ENCODE results near the gene ZSCAN9. TPM values are rescaled to one million over a fixed set of nuclear protein-coding genes. Genes with fewer than 3 reads are reported as not detected.

Gene ZSCAN9
- total and polyA plus RNA-seq, 4 donors = 1.3 to 4.8 (median 2.6) TPM

DNA sequence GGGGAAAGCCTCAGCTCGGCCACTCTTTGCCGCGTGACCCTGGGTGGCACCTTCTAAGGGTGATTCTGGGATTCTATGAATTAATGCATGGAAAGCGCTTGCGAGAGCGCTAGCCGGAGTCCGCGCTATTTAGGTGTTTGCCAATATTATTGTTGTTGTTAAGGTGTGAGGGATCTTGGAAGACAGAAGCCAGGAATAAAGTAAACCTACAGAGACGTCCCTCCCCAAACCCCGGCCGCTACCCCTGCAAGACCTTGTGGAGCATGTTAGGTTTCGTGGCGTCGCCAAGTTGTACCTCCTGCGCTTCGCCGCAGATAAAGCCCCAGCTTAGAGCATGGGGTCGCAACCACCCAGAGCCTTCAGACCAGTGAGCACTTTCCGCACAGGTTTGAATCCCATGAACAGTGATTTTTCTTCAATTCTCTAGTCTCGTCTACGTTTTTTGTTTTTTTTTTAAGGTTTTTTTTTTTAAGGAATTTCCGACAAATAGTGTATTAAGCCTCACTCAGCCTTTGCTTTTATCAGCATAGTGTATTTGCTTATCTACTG is 16.9 kb upstream of the ZSCAN9 start:
- 9% methylated on average over 23 of the region's 23 CpGs for WGBS
- DNase-seq (ENCODE audit: low spot score) = no peak
- Histone ChIP-seq H3K9me3 (ENCODE audit: control insufficient read depth in 4 of 4, low read length in 3 of 4) (peaks cover 0 to 34% (median 4%) of the 10 kb centered on the region in 4 donors), H3K27ac (ENCODE audit: low read depth in 1 of 2, low read length in 2 of 2) (no peak overlapping the region), H3K36me3 (ENCODE audit: control insufficient read depth in 4 of 4, insufficient read depth in 3 of 4, low read depth in 1 of 4, low read length in 3 of 4) (no peaks in the 10 kb centered on the region), H3K27me3 (ENCODE audit: control insufficient read depth in 4 of 4, insufficient read depth in 4 of 4, low read length in 3 of 4) (peaks cover 5 to 50% (median 26%) of the 10 kb centered on the region in 4 donors), H3K4me1 (ENCODE audit: control insufficient read depth in 4 of 4, insufficient read depth in 4 of 4, low read length in 3 of 4) (peaks cover 0 to 4% (median 3%) of the 10 kb centered on the region in 4 donors), H3K4me3 (ENCODE audit: low read depth in 1 of 3, low read length in 3 of 3) (peak overlapping the region in 1 of 3 donors; percentile 23), H3K9ac (ENCODE audit: low read depth in 1 of 2, low read length in 2 of 2) (no peak overlapping the region)
- TF ChIP-seq, protein P1, sequence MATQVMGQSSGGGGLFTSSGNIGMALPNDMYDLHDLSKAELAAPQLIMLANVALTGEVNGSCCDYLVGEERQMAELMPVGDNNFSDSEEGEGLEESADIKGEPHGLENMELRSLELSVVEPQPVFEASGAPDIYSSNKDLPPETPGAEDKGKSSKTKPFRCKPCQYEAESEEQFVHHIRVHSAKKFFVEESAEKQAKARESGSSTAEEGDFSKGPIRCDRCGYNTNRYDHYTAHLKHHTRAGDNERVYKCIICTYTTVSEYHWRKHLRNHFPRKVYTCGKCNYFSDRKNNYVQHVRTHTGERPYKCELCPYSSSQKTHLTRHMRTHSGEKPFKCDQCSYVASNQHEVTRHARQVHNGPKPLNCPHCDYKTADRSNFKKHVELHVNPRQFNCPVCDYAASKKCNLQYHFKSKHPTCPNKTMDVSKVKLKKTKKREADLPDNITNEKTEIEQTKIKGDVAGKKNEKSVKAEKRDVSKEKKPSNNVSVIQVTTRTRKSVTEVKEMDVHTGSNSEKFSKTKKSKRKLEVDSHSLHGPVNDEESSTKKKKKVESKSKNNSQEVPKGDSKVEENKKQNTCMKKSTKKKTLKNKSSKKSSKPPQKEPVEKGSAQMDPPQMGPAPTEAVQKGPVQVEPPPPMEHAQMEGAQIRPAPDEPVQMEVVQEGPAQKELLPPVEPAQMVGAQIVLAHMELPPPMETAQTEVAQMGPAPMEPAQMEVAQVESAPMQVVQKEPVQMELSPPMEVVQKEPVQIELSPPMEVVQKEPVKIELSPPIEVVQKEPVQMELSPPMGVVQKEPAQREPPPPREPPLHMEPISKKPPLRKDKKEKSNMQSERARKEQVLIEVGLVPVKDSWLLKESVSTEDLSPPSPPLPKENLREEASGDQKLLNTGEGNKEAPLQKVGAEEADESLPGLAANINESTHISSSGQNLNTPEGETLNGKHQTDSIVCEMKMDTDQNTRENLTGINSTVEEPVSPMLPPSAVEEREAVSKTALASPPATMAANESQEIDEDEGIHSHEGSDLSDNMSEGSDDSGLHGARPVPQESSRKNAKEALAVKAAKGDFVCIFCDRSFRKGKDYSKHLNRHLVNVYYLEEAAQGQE (IDR thresholded peaks at IDR 0.05) = no peak
- TF ChIP-seq FOXA1 (IDR thresholded peaks at IDR 0.05) (no peak), TAF1 (conservative IDR thresholded peaks at IDR 0.05) (no peak), SP1 (IDR thresholded peaks at IDR 0.05) (no peak), HNF4G (IDR thresholded peaks at IDR 0.05) (no peak), NR2F2 (IDR thresholded peaks at IDR 0.05) (no peak), FOXA2 (IDR thresholded peaks at IDR 0.05) (no peak), RAD21 (IDR thresholded peaks at IDR 0.05) (no peak), EGR1 (IDR thresholded peaks at IDR 0.05; ENCODE audit: low read depth in 2 of 2) (no peak), YY1 (IDR thresholded peaks at IDR 0.05) (no peak), JUND (IDR thresholded peaks at IDR 0.05) (no peak), RXRA (IDR thresholded peaks at IDR 0.05) (no peak), HNF4A (conservative IDR thresholded peaks at IDR 0.05) (no peak)
- TF ChIP-seq, protein P2, sequence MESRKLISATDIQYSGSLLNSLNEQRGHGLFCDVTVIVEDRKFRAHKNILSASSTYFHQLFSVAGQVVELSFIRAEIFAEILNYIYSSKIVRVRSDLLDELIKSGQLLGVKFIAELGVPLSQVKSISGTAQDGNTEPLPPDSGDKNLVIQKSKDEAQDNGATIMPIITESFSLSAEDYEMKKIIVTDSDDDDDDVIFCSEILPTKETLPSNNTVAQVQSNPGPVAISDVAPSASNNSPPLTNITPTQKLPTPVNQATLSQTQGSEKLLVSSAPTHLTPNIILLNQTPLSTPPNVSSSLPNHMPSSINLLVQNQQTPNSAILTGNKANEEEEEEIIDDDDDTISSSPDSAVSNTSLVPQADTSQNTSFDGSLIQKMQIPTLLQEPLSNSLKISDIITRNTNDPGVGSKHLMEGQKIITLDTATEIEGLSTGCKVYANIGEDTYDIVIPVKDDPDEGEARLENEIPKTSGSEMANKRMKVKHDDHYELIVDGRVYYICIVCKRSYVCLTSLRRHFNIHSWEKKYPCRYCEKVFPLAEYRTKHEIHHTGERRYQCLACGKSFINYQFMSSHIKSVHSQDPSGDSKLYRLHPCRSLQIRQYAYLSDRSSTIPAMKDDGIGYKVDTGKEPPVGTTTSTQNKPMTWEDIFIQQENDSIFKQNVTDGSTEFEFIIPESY (IDR thresholded peaks at IDR 0.05) = no peak
- TF ChIP-seq, protein P3, sequence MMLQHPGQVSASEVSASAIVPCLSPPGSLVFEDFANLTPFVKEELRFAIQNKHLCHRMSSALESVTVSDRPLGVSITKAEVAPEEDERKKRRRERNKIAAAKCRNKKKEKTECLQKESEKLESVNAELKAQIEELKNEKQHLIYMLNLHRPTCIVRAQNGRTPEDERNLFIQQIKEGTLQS (IDR thresholded peaks at IDR 0.05) = no peak

DNA sequence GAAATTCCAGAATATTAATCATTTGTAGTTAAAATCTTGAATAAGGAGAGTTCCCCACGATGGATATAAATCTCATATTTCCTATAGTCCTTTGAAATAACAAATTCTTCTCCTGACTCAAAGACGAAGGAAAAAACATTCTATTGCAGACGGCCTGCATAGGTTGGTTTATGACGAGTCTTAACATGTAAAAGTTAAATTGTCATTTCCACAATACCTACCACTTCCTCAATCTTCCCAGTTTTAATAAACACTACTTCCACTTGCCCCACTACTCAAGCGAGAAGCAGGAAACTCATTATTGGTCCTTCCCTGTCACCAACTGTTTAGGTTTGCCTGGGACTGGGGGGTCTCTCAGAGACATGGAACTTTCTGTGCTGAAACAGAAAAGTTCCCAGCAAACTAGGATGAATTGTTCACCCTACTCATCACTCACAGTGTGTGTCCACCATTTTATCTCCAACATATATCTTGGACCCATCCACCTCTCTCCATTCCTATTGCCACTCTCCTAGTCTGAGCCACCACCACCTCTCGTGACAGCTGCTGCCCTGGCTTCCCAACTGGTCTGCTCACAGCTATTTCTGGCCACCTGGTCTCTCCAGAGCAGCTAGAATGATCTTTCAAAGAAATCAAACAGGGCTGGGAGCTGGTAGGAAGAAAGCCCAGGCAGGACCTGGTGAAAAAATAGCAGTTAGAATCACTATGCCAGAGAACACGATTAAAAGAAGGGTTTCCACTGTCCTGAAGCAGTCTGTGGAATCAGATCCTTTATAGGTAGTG is 15.1 kb upstream of the ZSCAN9 start:
- H3K9me3 ChIP-seq (ENCODE audit: control insufficient read depth in 4 of 4, low read length in 3 of 4) = peaks cover 0 to 17% (median 4%) of the 10 kb centered on the region in 4 donors
- H3K36me3 ChIP-seq (ENCODE audit: control insufficient read depth in 4 of 4, insufficient read depth in 3 of 4, low read depth in 1 of 4, low read length in 3 of 4) = no peaks in the 10 kb centered on the region
- no peak overlapping the region for H3K9ac ChIP-seq (ENCODE audit: low read depth in 1 of 2, low read length in 2 of 2)
- H3K4me1 ChIP-seq (ENCODE audit: control insufficient read depth in 4 of 4, insufficient read depth in 4 of 4, low read length in 3 of 4) = peaks cover 0 to 4% (median 3%) of the 10 kb centered on the region in 4 donors
- H3K27me3 ChIP-seq (ENCODE audit: control insufficient read depth in 4 of 4, insufficient read depth in 4 of 4, low read length in 3 of 4) = peaks cover 5 to 46% (median 26%) of the 10 kb centered on the region in 4 donors
- no peak overlapping the region for H3K27ac ChIP-seq (ENCODE audit: low read depth in 1 of 2, low read length in 2 of 2)
- WGBS = 50% methylated on average over 7 of the region's 7 CpGs
- H3K4me3 ChIP-seq (ENCODE audit: low read depth in 1 of 3, low read length in 3 of 3) = no peak overlapping the region
- no peak for DNase-seq (ENCODE audit: low spot score)
- TF ChIP-seq, protein P4, sequence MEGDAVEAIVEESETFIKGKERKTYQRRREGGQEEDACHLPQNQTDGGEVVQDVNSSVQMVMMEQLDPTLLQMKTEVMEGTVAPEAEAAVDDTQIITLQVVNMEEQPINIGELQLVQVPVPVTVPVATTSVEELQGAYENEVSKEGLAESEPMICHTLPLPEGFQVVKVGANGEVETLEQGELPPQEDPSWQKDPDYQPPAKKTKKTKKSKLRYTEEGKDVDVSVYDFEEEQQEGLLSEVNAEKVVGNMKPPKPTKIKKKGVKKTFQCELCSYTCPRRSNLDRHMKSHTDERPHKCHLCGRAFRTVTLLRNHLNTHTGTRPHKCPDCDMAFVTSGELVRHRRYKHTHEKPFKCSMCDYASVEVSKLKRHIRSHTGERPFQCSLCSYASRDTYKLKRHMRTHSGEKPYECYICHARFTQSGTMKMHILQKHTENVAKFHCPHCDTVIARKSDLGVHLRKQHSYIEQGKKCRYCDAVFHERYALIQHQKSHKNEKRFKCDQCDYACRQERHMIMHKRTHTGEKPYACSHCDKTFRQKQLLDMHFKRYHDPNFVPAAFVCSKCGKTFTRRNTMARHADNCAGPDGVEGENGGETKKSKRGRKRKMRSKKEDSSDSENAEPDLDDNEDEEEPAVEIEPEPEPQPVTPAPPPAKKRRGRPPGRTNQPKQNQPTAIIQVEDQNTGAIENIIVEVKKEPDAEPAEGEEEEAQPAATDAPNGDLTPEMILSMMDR (IDR thresholded peaks at IDR 0.05; ENCODE audit: low read depth, low read length, missing input control) = no peak
- TF ChIP-seq, protein P1 (IDR thresholded peaks at IDR 0.05) = no peak
- no peak for TF ChIP-seq RXRA (IDR thresholded peaks at IDR 0.05)
- TF ChIP-seq YY1 (IDR thresholded peaks at IDR 0.05) = no peak
- TF ChIP-seq HNF4A (conservative IDR thresholded peaks at IDR 0.05) = no peak
- no peak for TF ChIP-seq EGR1 (IDR thresholded peaks at IDR 0.05; ENCODE audit: low read depth in 2 of 2)
- no peak for TF ChIP-seq FOXA2 (IDR thresholded peaks at IDR 0.05)
- no peak for TF ChIP-seq SP1 (IDR thresholded peaks at IDR 0.05)
- no peak for TF ChIP-seq GABPA (IDR thresholded peaks at IDR 0.05 in 1 of 2, conservative IDR thresholded peaks at IDR 0.05 in 1 of 2)
- TF ChIP-seq, protein P5, sequence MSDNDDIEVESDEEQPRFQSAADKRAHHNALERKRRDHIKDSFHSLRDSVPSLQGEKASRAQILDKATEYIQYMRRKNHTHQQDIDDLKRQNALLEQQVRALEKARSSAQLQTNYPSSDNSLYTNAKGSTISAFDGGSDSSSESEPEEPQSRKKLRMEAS (IDR thresholded peaks at IDR 0.05) = no peak
- no peak for TF ChIP-seq NR2F2 (IDR thresholded peaks at IDR 0.05)
- TF ChIP-seq, protein P3 (IDR thresholded peaks at IDR 0.05) = no peak
- TF ChIP-seq HNF4G (IDR thresholded peaks at IDR 0.05) = no peak
- no peak for TF ChIP-seq RAD21 (IDR thresholded peaks at IDR 0.05)
- TF ChIP-seq TAF1 (conservative IDR thresholded peaks at IDR 0.05) = no peak
